GM12864 (cell line): ENCODE measurements around the gene STEAP3.

Experiments
- DNase-seq: peaks from one replicate; pipeline ENCODE4 v3.0.0-alpha.2; 2011; ENCODE audit warnings: low read depth
- H3K4me3 ChIP-seq: 2 replicates; pipeline ENCODE4 v1.5.1; 2011; ENCODE audit warnings: mild to moderate bottlenecking, low read depth, low read length, control low read depth
- CTCF ChIP-seq: IDR thresholded peaks from 2 replicates; pipeline ENCODE4 v1.5.1; 2011; ENCODE audit warnings: low read depth, mild to moderate bottlenecking, moderate library complexity, low read length, control low read depth, inconsistent platforms; ENCODE audit errors: missing control alignments

STEAP3 gene

DNA sequence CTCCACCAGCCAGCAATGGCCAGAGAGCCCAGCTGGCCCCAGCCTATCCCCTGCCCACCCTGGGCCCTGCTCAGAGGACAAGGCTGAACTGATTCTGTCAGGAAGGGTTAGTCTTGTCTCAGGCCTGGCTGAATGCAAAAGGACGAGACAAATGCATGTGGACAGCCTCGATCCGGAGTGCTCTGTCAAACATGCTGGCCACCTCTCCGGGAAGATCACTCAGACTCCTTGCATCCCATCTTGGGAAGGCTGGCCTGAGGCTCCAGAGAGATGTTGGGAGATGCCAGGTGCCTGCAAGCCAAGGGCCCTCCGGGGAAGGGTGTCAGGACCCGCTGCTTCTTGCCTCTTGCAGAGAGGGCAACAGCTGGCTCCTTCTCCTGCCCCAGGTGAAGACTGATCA is 44.9 kb upstream of the STEAP3 start:
- DNase-seq, result no peak
- H3K4me3 ChIP-seq, result no peak overlapping the region
- TF ChIP-seq CTCF, result no peak

DNA sequence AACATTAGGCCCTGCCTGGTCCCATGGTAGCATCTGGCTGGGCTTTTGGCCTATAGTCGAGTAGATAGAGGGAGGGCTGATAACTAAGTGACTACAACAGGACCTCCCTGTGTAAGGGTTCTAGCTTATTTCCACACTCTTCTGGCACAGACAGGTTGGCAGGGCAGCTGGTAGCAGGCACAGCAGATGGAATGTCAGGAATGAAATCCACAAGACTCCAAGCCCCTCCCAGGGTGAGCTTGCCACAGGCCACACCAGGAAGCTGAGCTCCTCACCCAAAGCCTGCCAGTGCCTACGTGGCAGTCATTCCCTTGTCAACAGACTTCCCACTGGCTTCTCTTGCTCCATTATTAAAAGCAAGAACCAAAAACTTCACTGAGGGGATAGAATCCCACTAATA is 44.4 kb upstream of the STEAP3 start:
- H3K4me3 ChIP-seq, result no peak overlapping the region
- no peak for DNase-seq
- no peak for TF ChIP-seq CTCF

GRCh38 chr2:119179991-119180390 is 43.6 kb upstream of the STEAP3 start:
- H3K4me3 ChIP-seq, result no peak overlapping the region
- no peak for TF ChIP-seq CTCF
- no peak for DNase-seq

- DNase-seq, result no peak
- H3K4me3 ChIP-seq, result no peak overlapping the region
- TF ChIP-seq CTCF, result no peak
These were observed 42.7 kb upstream of the STEAP3 start for GRCh38 chr2:119180892-119181291.

GRCh38 chr2:119181391-119181790 is 42.2 kb upstream of the STEAP3 start:
- no peak for TF ChIP-seq CTCF
- no peak for DNase-seq
- H3K4me3 ChIP-seq, result no peak overlapping the region

- no peak for TF ChIP-seq CTCF
- no peak for DNase-seq
- no peak overlapping the region for H3K4me3 ChIP-seq
These were observed 41.7 kb upstream of the STEAP3 start for GRCh38 chr2:119181791-119182445.

- H3K4me3 ChIP-seq, result no peak overlapping the region
- no peak for DNase-seq
- no peak for TF ChIP-seq CTCF
These were observed 39.1 kb upstream of the STEAP3 start for GRCh38 chr2:119184512-119184911.
